ENCODE measurements around the gene S100A10. TPM values are rescaled to one million over a fixed set of nuclear protein-coding genes. Genes with fewer than 3 reads are reported as not detected.
A peak's percentile ranks its signal among the peaks of the same experiment; 100 is the strongest.

Gene S100A10
- total RNA-seq, 4 donors from 2014 or later: 74.8 to 153 (median 102) TPM

DNA sequence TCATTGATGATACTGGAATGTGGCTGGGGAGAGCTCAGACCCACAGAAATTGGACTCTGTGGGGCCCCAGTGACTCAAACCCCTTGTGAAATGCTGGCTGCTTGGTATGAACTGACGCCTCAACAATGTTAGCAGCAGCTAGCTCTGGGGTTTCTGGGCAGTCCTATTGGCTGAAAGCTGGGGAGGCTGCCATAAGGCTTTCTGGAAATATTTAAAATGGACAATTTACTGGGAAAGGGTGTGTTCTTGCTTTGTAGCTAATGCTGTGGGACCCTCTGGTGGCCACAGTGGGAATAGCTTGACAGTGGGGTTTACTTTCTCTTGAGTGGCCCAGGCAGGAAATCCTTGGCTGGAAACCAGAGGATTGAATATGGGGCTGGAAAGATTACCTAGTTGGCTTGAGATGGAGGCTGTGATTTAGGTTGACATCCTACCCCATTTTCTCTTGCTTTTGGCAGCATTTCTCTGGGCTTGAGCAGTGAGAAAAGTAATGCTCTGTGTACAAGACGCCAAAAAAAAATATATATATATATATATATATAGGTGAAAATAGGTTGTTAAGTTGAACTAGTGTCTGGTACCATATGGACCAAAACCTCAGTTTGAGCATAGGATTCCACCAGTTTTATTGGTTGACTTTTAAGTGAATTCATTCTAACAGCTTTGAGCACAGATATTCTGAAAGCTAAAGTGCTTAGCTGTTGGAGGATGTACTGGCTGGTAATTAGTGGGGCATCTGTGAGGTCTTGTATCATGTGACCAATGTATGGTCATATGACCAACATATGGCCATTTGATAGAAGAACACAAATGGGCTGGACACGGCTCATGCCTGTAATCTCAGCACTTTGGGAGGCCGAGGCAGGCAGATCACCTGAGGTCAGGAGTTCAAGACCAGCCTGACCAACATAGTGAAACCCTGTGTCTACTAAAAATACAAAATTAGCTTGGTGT lies 8.2 kb upstream of the S100A10 start:
- WGBS, 2 donors: 58 to 63% methylated on average over 4 of the region's 4 CpGs
- peak; percentile 94 to 97 for DNase-seq (ENCODE audit: low spot score in 2 of 2)
- H3K4me3 ChIP-seq (ENCODE audit: low read depth, poor library complexity, severe bottlenecking): no peak overlapping the region
- TF ChIP-seq POLR2A (IDR thresholded peaks at IDR 0.05): no peak
- TF ChIP-seq, protein P1, sequence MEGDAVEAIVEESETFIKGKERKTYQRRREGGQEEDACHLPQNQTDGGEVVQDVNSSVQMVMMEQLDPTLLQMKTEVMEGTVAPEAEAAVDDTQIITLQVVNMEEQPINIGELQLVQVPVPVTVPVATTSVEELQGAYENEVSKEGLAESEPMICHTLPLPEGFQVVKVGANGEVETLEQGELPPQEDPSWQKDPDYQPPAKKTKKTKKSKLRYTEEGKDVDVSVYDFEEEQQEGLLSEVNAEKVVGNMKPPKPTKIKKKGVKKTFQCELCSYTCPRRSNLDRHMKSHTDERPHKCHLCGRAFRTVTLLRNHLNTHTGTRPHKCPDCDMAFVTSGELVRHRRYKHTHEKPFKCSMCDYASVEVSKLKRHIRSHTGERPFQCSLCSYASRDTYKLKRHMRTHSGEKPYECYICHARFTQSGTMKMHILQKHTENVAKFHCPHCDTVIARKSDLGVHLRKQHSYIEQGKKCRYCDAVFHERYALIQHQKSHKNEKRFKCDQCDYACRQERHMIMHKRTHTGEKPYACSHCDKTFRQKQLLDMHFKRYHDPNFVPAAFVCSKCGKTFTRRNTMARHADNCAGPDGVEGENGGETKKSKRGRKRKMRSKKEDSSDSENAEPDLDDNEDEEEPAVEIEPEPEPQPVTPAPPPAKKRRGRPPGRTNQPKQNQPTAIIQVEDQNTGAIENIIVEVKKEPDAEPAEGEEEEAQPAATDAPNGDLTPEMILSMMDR (IDR thresholded peaks at IDR 0.05): peak in 1 of 3 donors; percentile 71
- intact Hi-C loops (cut with DNase I; ENCODE audit: low total_unique reads): loop anchor here (5.0 kb wide), 1 partner anchor 35 kb away; no protein-coding TSS in a partner anchor

- peak in 1 of 2 donors; percentile 41 for DNase-seq (ENCODE audit: low spot score in 2 of 2)
- intact Hi-C loops (cut with DNase I; ENCODE audit: low total_unique reads): loop anchor here (5.0 kb wide), 1 partner anchor 34 kb away; no protein-coding TSS in a partner anchor
- no peak for TF ChIP-seq POLR2A (IDR thresholded peaks at IDR 0.05)
- TF ChIP-seq, protein P1 (IDR thresholded peaks at IDR 0.05): no peak
- H3K4me3 ChIP-seq (ENCODE audit: low read depth, poor library complexity, severe bottlenecking): no peak overlapping the region
- WGBS, 2 donors: 20 to 25% methylated on average over 4 of the region's 4 CpGs
These were observed 7.4 kb upstream of the S100A10 start for GRCh38 chr1:152000964-152001630.

DNA sequence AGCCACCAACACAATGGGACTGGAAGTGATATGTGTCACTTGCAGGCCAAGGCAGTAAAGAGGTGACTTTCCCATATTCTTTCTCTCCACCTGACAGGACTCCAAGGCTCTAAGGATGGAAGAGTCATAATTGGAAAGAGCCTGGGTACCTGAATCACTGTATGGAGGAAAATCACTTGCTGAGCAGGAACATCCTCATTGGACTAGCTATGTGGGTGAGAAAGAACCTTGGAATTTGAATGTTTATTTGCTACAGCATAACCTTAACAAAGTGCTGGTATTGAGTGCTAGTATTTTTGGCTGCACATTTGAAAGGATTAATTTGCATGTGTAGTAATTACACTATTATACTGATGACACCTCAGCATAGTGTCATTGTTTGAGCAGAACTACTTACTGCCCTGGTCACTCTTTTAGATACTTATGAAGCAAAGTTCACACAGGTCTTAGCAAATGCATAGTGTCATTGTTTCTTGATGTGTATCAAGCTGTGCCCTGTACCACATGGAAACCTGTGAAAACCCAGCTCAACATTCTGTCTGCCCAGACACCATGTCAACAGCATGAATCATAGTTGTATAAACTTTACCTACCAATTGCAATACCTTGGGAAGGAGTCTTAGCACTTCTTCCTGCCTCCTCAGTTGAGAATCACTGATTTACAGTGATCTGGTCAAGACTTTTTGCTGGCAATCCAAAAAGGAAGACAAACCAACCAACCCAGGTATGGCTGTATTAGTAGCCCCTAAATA lies 5.1 kb upstream of the S100A10 start:
- no peak overlapping the region for H3K4me3 ChIP-seq (ENCODE audit: low read depth, poor library complexity, severe bottlenecking)
- no peak for DNase-seq (ENCODE audit: low spot score in 2 of 2)
- intact Hi-C loops (cut with DNase I; ENCODE audit: low total_unique reads): loop anchor here (5.0 kb wide), 1 partner anchor 66 kb away; no protein-coding TSS in a partner anchor
- no peak for TF ChIP-seq POLR2A (IDR thresholded peaks at IDR 0.05)
- TF ChIP-seq, protein P1 (IDR thresholded peaks at IDR 0.05): no peak

DNA sequence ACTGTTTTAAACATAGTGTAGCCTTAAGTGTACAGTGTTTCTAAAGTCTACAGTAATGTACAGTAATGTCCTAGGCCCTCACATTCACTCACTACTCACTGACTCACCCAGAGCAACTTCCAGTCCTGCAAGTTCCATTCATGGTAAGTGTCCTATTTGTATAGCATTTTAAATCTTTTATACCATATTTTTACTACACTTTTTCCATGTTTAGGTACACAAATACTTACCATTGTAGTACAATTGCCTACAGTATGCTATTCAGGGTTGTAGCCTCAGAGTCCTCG lies 3.6 kb upstream of the S100A10 start:
- intact Hi-C loops (cut with DNase I; ENCODE audit: low total_unique reads): loop anchor here (5.0 kb wide), 1 partner anchor 65 kb away; no protein-coding TSS in a partner anchor
- WGBS, 2 donors: 96 to 97% methylated on average over 1 of the region's 1 CpG
- H3K4me3 ChIP-seq (ENCODE audit: low read depth, poor library complexity, severe bottlenecking): no peak overlapping the region
- DNase-seq (ENCODE audit: low spot score in 2 of 2): no peak
- TF ChIP-seq, protein P1 (IDR thresholded peaks at IDR 0.05): no peak
- TF ChIP-seq POLR2A (IDR thresholded peaks at IDR 0.05): no peak

GRCh38 chr1:151995774-151996173 lies 2.1 kb upstream of the S100A10 start:
- no peak overlapping the region for H3K4me3 ChIP-seq (ENCODE audit: low read depth, poor library complexity, severe bottlenecking)
- intact Hi-C loops (cut with DNase I; ENCODE audit: low total_unique reads): loop anchor here (5.0 kb wide), 1 partner anchor 63 kb away; no protein-coding TSS in a partner anchor
- 38 to 43% methylated on average over 2 of the region's 2 CpGs for WGBS, 2 donors
- TF ChIP-seq POLR2A (IDR thresholded peaks at IDR 0.05): no peak
- TF ChIP-seq, protein P1 (IDR thresholded peaks at IDR 0.05): no peak
- DNase-seq (ENCODE audit: low spot score in 2 of 2): no peak

Data from lower leg skin (tissue), 4 donors.